HFF-Myc (cell line): ENCODE measurements around the gene PAX7.
"Not testable (repeated sequence)": the region's sequence is repeated elsewhere in the genome, so short reads cannot be mapped to it uniquely, and the experiment has no call there.

Experiments
- DNase-seq: peaks from one replicate; pipeline ENCODE4 v3.0.0-alpha.2; 2011; ENCODE audit warnings: low read depth; ENCODE audit errors: extremely low read depth
- H3K4me3 ChIP-seq: replicated peaks from 2 replicates; pipeline ENCODE4 v1.5.1; 2011; ENCODE audit warnings: low read depth, mild to moderate bottlenecking, control low read depth, low read length
- TF ChIP-seq, protein P1 (sequence below): IDR thresholded peaks from 2 replicates; pipeline ENCODE4 v1.5.1; 2012; ENCODE audit warnings: mild to moderate bottlenecking, low read depth, low read length, control low read depth; ENCODE audit errors: missing control alignments

PAX7 gene

DNA sequence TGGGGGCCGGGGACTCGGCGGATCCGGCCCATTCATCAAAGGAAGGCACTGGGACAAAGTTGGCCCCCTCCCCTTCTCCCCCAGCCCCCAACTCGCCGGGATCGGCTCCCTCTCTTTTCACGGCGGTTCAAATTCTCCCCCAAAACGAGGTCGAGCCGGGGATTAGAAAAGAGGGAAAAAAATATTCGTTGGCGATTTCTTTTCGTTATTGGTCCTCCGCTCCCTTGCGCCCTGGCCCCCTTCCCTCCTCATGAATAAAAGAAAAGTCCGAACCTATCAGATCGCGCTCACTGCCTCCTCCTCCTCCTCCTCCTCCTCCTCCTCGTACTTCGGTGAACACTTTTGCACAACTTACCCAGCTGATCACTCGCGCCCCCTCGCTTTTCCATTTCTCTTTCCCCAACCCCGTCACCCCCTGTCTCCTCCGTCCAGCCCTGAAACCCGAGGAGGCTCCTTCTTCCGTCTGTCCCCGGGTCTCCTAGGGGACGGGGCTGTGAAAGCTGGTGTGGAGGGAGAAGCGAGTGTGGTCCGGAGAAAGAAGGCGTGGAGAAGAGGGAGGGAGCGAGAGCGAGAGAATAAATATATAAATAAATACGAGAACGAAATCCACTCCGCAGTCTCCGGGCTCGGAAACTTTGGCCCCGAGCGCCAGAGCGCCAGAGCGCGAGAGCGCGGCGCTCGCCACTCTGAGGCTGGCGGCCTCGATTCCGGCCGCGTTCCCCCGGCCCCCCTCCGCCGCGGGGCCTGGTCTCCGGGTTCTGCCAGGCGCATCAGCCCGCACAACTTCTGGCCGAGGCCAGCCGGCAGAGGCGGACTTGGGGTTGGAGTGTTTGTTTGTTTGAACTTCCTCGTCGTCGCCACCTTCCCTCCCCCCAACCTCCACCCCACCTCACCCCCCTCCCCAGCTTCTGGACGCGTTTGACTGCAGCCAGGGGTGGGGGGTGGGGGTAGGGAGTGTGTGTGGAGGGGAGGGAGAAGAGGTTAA is at the start of gene PAX7:
PAX7 (plus strand) TSS at position 336 of the 985 bp plus-strand sequence. CDS start 758 bp downstream, outside the sequence.
- no peak within 1 kb of the TSS for H3K4me3 ChIP-seq
- TF ChIP-seq, protein P1, sequence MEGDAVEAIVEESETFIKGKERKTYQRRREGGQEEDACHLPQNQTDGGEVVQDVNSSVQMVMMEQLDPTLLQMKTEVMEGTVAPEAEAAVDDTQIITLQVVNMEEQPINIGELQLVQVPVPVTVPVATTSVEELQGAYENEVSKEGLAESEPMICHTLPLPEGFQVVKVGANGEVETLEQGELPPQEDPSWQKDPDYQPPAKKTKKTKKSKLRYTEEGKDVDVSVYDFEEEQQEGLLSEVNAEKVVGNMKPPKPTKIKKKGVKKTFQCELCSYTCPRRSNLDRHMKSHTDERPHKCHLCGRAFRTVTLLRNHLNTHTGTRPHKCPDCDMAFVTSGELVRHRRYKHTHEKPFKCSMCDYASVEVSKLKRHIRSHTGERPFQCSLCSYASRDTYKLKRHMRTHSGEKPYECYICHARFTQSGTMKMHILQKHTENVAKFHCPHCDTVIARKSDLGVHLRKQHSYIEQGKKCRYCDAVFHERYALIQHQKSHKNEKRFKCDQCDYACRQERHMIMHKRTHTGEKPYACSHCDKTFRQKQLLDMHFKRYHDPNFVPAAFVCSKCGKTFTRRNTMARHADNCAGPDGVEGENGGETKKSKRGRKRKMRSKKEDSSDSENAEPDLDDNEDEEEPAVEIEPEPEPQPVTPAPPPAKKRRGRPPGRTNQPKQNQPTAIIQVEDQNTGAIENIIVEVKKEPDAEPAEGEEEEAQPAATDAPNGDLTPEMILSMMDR: no peak
- no peak for DNase-seq

DNA sequence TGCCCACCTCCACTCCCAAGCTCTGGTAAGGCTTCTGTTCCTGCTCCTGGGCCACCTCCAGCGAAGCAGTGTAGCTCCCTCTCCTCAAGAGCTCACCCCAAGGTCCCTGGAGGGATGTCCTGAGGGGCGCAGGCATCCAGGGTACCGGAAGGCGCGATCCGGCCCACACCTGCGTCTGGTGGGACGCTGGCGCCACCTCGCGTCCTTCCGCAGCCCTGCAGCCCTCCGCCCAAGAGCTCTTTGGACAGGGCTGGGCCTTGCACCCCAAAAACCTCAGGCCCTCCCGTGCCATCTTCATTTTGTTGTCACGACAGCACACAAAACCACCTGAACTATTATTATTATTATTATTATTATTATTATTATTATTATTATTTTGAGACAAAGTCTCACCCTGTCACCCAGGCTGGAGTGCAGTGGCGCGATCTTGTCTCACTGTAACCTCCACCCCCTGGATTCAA is 49.2 kb upstream of the PAX7 start:
- no peak overlapping the region for H3K4me3 ChIP-seq
- TF ChIP-seq, protein P1: peak; percentile 81

DNA sequence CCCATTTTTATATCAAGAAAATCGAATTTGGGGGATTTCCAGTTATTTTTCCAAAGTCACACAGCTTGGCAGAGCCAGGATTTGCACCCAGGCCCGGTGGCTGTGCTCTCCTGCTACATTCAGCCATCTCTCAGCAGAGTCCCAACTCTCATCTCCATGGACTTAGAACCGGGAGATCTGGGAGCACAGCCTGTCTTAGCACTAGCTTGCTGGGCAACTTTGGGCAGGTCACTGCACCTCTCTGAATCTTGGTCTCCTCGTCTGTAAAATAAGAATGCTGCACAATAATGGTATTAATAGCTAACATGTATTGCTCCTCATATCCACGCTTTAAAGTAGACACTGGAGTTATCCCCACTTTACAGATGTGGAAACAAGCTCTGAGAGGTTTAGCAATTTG is 47.8 kb upstream of the PAX7 start:
- TF ChIP-seq, protein P1: no peak
- DNase-seq: no peak
- no peak overlapping the region for H3K4me3 ChIP-seq

More for the DNA sequence above, 49.2 kb upstream of the PAX7 start:
- DNase-seq: no peak

DNA sequence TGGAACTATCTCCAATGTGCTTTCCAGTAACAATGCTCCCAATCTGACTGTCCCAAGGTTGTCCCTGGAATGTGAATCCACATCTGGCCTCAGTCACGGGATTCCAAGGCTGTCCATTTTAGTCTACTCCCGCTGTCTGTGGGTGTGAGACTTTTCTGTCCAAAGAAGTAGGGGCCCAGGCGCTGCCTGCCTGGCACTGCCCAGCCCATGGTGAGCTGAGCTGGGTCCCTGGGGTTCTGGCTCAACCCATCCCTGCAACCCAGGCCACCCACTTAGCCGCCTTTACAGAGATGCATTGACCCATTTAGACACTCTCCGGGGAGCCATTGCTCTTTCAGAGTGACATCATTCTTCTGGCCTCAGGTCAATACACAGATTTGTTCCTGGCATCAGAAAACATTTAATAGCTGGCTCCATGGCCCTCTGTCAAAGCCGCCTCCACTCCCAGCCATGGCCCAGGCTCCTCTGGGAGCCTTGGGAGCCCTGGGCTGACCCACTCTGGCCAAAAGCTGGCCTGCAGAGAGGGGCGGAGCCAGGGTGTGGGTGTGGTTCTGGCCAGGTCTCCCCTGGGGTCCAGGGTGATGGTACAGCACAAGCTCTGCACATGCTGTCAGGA is 47.2 kb upstream of the PAX7 start:
- TF ChIP-seq, protein P1: no peak
- DNase-seq: no peak
- no peak overlapping the region for H3K4me3 ChIP-seq

DNA sequence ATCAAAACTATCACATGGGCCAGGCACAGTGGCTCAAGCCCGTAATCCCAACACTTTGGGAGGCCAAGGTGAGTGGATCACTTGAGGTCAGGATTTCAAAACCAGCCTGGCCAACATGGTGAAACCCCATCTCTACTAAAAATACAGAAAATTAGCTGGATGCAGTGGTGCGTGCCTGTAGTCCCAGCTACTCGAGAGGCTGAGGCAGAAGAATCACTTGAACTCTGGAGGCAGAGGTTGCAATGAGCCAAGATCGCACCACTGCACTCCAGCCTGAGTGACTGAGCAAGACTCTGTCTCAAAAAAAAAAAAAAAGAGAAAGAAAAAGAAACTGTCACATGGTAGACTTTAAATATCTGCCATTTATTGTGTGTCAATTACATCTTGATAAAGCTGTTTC is 44.6 kb upstream of the PAX7 start:
- not testable (repeated sequence) for DNase-seq, H3K4me3 ChIP-seq

DNA sequence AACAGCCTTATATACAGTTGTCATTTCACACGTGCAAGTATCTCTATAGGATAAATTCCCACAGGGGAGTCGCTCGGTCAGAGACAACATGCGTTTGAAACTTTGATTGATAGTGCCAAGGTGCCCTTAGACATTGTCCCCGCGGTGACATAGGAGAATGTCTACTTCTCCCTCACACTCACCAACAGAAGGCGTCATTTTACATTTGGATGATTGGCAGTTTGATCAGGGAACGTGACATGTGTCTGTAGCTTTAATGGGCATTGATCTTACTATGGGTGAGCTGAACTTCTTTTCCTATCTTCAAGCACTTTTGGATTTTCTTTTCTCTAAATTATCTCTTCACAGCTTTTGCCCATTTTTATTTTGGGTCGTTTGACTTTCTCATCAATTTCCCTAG is 42.6 kb upstream of the PAX7 start:
- TF ChIP-seq, protein P1: no peak

DNA sequence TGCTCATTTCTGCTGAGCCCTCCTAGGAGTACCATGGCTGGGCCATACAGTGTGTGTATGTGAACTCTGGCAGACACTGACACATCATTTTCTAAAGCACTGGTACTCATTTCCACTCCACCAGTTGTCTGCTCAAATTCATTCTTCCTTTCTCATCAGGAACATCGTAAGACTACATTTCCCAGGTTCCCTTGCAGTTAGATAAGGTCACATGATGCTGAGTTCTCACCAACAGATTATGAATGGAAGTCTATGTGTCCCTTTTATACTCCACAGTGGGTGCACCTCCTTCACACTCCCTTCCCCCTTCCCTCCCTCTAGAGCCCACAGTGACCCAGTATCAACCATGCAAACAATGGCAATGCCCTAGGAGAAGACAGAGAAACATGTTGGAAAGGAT is 38.3 kb upstream of the PAX7 start:
- TF ChIP-seq, protein P1: no peak
- H3K4me3 ChIP-seq: no peak overlapping the region
- no peak for DNase-seq

More for the DNA sequence above, 42.6 kb upstream of the PAX7 start:
- DNase-seq: no peak
- H3K4me3 ChIP-seq: no peak overlapping the region
